ENCODE data around the gene PPP2R3A.

The PPP2R3A gene

DNA sequence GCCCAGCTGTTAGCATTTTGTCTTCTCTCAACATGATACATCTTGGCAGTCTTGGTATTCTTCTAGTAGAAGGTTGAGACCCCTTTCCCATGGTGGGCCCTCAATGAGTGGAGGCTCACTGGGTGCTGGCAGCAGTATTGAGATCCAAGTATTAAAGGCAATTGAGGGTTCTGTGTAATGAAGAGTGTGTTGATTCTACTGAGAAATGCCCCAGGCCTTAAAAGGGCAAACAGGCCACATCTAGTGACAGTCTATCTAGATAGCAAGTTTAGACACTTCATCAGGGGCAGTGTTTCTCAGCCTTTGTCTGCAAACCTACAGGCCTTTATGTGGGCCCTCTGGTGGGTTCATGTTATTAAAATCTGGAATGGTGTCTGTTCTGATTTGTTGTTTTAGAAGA lies 9.5 kb downstream of the PPP2R3A start:
- DNase-seq, result no peak

- no peak for DNase-seq
Measured at GRCh38 chr3:135975536-135975935, 10.0 kb downstream of the PPP2R3A start.

DNA sequence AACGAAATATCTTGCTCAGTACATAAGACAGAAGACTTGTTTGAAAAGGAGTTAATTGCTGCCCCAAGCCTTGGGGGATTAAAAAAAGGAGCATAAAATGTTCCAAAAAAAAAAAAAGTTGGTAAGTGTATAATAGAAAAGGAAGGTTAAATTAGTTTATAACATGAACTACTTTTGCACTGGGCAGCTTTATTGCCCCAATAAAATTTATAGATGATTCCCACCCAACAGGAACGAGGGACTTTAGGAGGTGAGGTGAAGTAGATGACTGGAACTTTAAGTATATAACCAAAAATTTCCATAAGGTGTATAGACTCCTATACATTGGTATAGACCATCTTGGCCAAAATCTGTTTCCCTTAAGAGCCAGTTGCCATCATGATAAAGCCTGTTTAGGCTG lies 14.8 kb downstream of the PPP2R3A start:
- no peak for DNase-seq

DNA sequence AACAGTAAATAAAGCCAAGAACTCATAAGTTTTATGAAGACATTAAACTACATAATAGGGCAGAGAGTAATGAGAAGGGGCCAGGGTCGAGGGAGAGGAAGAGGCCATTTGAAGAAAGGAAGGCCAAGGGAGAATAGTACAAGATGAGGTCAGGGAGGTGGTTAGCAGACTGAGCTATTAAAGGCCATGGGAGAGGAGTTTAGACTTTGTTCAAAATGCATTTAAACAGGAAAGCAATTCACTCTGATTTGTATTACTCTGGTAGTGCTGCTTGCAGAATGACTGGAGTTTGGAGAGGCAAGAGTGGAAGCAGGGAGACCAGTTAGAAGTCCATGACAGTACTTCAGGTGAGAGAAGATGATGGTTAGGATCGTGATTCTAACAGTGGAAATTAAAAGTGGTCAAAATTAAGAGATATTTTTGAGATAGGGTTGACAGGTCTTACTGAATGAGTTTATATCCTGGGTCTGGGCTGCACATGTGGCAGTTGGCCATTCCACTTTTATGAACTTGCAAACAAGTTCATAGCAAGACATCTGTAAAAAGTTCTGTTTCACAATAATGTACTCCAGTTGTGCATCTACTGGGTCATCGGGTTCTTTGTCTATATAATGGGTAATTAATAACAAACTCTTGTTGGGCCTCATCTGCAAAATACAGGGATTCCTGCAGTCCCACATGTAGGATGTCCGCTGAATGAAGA lies 16.3 kb downstream of the PPP2R3A start:
- no peak for DNase-seq

DNA sequence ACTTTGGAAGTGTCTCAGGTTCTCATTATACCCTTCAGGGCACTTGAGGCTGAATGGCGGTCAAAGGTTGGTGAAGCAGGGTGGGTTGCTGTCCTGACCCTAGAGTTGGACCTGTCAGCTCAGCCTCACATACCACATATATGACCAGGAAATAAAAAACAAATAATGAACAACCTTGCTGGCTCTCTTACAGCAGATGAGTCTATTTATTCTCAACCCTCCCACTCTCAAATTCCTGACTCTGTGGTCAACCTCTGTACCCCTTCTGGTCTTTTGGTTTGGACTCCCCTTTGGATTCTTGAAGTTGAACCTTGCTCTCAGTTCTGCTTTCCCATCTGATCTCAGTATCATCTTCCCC lies 16.9 kb downstream of the PPP2R3A start:
- DNase-seq, result no peak

- no peak for DNase-seq
Measured at GRCh38 chr3:135982922-135983581, 17.5 kb downstream of the PPP2R3A start.

GRCh38 chr3:135987661-135988060 lies 22.1 kb downstream of the PPP2R3A start:
- DNase-seq, result no peak

- no peak for DNase-seq
Measured at GRCh38 chr3:135989242-135989641, 23.7 kb downstream of the PPP2R3A start.

DNA sequence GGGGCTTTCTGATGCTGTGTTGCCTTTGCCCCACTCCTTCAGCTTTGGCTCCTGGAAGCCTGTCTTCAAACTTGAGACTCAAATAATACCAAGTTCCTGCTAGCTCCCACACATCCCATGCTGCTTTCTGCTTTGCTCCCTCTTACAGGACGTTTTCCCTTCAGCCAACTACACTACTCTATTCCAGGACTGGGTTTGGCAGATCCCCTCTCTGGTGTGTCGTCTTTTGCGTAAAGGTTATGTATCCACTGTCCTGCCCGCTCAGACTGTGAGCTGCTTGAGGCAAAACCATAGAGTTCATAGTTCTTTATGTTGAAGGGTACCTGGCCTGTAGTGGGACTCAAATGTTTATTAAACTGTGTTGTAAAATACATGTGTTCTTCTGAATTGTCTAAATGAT lies 25.4 kb downstream of the PPP2R3A start:
- DNase-seq, result no peak

DNA sequence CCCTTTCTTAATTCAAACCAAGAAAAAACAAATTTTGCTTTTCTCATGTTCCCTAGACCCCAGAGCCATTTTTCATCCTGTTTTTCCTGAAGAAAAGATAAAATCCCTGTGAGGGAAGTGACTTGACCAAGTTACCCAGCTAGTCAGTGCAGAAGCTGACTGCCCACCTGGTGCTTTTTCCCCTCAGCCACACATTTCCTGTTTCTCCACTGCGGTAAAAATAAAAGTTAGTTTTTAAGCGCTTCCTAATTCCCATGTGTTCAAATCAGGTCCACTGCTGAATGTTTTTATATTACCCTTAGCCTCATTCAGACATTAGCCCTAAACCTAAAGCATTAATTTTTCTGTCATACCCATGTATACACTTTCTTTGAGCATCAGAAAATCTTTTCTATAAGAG lies 26.1 kb downstream of the PPP2R3A start:
- DNase-seq, result no peak

GRCh38 chr3:135992072-135992471 lies 26.5 kb downstream of the PPP2R3A start:
- no peak for DNase-seq

DNA sequence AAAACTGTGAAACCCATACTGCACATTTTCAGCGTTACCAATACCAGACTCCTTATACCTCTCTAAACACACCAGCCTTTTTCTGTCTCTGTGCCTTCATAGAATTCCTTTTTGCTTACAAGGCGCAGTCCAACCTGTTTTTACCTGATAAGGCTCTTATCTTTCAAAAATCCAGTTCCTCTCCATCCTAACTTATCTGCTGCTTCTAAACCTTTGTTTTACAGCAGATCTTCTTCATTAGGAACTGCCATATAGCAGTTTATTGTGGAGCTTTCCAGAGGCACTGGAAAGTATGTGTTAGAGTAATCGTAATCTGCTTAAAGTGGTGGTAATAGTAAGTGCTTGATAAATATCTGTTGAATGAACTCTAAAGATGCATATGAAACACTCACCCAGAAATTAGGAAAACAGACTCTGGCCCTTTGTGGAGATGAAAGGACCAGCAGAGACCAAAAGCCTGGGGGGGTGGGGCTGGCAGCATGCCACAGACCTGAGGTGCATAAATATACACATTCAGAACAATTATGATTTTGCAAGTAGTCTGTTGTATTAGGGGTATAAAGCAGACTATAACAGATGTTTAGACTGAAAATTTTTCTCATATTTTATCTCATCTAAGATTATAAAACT lies 29.3 kb downstream of the PPP2R3A start:
- no peak for DNase-seq

- no peak for DNase-seq
Measured at GRCh38 chr3:135995766-135996165, 30.2 kb downstream of the PPP2R3A start.

DNA sequence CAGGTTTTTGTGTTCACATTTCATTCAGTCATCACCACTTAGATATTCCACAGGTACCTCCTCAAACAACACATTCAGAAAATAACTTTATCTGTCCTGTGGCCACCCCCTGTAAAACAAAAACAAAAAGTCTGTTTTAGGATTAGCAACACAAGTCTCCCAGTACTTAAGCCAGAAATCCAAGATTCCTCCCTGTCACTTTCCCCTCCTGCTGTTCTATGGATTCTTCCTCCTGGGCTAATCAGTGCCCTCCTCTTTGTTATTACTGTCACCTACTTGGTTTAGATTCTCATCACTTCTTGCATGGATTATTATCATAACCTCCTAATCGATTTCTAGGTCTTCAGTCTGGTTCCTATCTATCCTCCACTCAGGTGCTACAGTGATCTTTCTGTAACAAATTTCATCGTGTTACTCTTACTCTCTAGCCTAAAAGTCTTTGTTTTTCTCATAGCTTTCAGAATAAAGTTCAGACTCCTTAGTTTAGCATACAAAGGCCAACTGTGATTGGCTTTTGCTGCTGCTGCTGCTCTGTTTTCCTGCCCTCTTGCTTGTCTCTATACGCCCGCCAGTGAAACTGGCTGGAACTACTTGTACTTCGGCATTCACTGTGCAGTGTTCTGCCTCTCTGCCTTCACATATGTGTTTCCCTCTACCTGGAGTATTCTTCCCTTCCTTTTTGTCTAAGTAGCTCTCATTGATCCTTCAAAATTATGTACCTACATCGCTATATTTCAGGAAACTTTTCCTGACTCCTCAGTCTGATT lies 32.2 kb downstream of the PPP2R3A start:
- DNase-seq, result no peak

GRCh38 chr3:136008221-136008620 lies 42.7 kb downstream of the PPP2R3A start:
- no peak for DNase-seq

DNA sequence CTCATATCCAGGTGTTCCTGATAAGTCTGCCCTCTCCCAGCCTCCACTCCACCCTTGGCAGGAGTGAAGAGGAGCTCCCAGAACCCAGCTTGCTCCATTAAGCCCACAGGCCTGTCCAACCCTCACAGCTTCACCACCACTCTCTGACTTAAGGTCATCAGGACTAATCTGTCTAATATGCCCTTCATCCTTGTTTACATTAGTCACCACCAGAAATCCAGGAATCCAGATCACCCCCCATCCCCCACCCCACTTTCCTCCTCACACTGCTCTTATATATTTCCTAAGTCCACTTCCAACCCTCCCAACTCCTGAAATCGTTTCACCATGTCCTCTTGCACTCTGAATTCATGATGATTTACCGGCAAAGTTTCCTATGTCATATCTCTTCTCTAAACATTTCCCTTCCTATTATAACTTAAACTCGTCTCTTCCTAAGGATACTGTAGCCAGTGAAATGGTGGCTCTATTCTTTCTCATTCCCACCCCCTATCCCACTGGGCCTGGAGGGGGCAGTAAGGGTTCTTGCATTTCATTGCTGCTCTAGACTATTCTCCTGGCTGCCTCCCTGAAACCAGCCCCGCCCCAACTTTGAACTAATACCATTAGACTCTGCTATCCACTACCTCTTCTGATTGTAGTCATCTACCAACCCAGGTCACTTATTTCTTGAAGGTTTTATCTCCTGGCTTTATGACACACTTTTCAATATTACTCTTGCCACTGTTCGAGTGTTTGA lies 43.4 kb downstream of the PPP2R3A start:
- DNase-seq, result no peak

DNA sequence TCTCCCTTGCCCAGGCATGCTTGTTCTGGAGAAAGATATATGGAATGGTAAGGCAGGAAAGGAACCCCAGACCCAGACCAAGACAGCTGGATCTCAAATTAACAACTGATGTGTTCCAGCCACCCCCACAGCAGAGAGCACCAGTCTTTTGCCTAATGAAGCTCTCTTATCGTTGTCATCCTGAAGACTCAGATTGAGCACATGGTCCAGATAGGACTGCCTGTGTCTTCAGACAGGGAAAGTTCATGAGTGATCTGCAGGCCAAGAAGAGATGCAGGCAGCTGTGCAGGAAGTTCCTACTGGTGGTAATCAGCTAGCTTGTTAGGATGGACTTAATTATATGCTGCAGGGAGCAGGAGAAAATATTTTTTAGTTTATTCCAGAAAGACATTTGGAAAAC lies 53.3 kb downstream of the PPP2R3A start:
- DNase-seq, result no peak

- DNase-seq, result no peak
Measured at GRCh38 chr3:136021803-136022202, 56.3 kb downstream of the PPP2R3A start.

GRCh38 chr3:136022529-136023263 lies 57.2 kb downstream of the PPP2R3A start:
- no peak for DNase-seq

GRCh38 chr3:136023264-136023978 lies 57.9 kb downstream of the PPP2R3A start:
- DNase-seq, result no peak

DNA sequence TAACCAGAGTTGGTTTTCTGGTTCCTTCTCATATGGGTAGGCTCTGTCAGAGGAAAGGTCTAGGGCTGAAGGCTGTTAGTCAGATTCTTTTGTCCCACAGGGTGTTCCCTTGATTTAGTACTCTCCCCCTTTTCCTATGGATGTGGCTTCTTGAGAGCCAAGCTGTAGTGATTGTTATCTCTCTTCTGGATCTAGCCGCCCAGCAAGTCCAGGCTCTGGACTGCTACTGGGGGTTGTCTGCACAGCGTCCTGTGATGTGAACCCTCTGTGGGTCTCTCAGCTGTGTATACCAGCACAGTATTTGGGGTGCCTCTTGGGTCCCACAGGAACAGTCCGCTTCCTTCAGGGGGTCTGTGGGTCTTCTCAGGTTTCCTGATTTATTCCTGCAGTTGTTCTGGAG lies 70.8 kb downstream of the PPP2R3A start:
- DNase-seq, result no peak

GRCh38 chr3:136038668-136039067 lies 73.1 kb downstream of the PPP2R3A start:
- no peak for DNase-seq
